ENCODE data around the gene GOLGA3.

- TF ChIP-seq POLR2AphosphoS5 (IDR thresholded peaks at IDR 0.05; ENCODE audit: low read depth, low read length), result no peak
- no peak for TF ChIP-seq TAF1 (IDR thresholded peaks at IDR 0.05; ENCODE audit: borderline replicate concordance, insufficient read depth, low read length)
- TF ChIP-seq REST (IDR thresholded peaks at IDR 0.05; ENCODE audit: insufficient read depth in 1 of 2, low read depth in 2 of 2, low read length in 2 of 2), result no peak
- TF ChIP-seq SIN3A (IDR thresholded peaks at IDR 0.05; ENCODE audit: borderline replicate concordance, insufficient read depth, low read length), result no peak
- TF ChIP-seq FOXP2 (optimal IDR thresholded peaks at IDR 0.05; ENCODE audit: borderline replicate concordance, extremely low read depth, extremely low read length, insufficient read depth), result no peak
Observed at GRCh38 chr12:132736378-132736777, 92.3 kb downstream of the GOLGA3 start.

Data from PFSK-1 (cell line).